ENCODE measurements around the gene PLPP4.

Gene PLPP4

DNA sequence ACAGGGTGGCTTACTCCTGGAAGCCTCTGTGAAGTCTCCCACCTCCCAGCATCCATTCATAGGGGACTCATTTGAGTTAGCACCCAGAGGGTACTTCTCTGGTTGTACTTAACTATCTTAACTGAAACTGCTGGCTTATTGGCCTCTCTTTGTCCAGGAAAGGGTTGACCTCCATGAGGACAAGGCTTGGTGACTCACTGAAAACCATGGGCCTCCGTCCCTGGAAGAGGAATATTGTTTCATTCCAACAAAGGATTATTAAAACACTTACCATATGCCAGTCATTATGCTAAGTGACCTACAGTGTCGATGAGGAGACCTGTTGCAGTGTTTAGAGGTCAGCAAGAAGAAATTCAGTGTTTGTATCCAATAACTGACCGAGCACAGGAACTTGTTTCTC lies 175.9 kb downstream of the PLPP4 start:
- no peak for TF ChIP-seq ZFP3 (CRISPR knock-in tag; IDR thresholded peaks at IDR 0.05)
- TF ChIP-seq ISL1 (CRISPR knock-in tag; IDR thresholded peaks at IDR 0.05) = no peak
- TF ChIP-seq ZFP30 (CRISPR knock-in tag; IDR thresholded peaks at IDR 0.05) = no peak
- TF ChIP-seq TOX (CRISPR knock-in tag; IDR thresholded peaks at IDR 0.05; ENCODE audit: borderline replicate concordance) = no peak
- no peak for TF ChIP-seq OSR1 (CRISPR knock-in tag; IDR thresholded peaks at IDR 0.05)
- no peak for TF ChIP-seq SNAI2 (CRISPR knock-in tag; IDR thresholded peaks at IDR 0.05)
- TF ChIP-seq ARNTL (CRISPR knock-in tag; IDR thresholded peaks at IDR 0.05; ENCODE audit: borderline replicate concordance, low read depth) = no peak
- no peak for TF ChIP-seq CSDC2 (CRISPR knock-in tag; IDR thresholded peaks at IDR 0.05)
- TF ChIP-seq ZC3H10 (CRISPR knock-in tag; IDR thresholded peaks at IDR 0.05) = no peak
- TF ChIP-seq, protein P1, sequence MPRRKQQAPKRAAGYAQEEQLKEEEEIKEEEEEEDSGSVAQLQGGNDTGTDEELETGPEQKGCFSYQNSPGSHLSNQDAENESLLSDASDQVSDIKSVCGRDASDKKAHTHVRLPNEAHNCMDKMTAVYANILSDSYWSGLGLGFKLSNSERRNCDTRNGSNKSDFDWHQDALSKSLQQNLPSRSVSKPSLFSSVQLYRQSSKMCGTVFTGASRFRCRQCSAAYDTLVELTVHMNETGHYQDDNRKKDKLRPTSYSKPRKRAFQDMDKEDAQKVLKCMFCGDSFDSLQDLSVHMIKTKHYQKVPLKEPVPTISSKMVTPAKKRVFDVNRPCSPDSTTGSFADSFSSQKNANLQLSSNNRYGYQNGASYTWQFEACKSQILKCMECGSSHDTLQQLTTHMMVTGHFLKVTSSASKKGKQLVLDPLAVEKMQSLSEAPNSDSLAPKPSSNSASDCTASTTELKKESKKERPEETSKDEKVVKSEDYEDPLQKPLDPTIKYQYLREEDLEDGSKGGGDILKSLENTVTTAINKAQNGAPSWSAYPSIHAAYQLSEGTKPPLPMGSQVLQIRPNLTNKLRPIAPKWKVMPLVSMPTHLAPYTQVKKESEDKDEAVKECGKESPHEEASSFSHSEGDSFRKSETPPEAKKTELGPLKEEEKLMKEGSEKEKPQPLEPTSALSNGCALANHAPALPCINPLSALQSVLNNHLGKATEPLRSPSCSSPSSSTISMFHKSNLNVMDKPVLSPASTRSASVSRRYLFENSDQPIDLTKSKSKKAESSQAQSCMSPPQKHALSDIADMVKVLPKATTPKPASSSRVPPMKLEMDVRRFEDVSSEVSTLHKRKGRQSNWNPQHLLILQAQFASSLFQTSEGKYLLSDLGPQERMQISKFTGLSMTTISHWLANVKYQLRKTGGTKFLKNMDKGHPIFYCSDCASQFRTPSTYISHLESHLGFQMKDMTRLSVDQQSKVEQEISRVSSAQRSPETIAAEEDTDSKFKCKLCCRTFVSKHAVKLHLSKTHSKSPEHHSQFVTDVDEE (CRISPR knock-in tag; IDR thresholded peaks at IDR 0.05) = no peak
- no peak for TF ChIP-seq ZNF8 (CRISPR knock-in tag; IDR thresholded peaks at IDR 0.05)
- TF ChIP-seq ZNF565 (CRISPR knock-in tag; conservative IDR thresholded peaks at IDR 0.05; ENCODE audit: low read depth) = no peak
- TF ChIP-seq, protein P2, sequence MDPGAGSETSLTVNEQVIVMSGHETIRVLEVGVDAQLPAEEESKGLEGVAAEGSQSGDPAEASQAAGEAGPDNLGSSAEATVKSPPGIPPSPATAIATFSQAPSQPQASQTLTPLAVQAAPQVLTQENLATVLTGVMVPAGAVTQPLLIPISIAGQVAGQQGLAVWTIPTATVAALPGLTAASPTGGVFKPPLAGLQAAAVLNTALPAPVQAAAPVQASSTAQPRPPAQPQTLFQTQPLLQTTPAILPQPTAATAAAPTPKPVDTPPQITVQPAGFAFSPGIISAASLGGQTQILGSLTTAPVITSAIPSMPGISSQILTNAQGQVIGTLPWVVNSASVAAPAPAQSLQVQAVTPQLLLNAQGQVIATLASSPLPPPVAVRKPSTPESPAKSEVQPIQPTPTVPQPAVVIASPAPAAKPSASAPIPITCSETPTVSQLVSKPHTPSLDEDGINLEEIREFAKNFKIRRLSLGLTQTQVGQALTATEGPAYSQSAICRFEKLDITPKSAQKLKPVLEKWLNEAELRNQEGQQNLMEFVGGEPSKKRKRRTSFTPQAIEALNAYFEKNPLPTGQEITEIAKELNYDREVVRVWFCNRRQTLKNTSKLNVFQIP (CRISPR knock-in tag; IDR thresholded peaks at IDR 0.05; ENCODE audit: borderline replicate concordance, low read depth) = no peak
- TF ChIP-seq, protein P3, sequence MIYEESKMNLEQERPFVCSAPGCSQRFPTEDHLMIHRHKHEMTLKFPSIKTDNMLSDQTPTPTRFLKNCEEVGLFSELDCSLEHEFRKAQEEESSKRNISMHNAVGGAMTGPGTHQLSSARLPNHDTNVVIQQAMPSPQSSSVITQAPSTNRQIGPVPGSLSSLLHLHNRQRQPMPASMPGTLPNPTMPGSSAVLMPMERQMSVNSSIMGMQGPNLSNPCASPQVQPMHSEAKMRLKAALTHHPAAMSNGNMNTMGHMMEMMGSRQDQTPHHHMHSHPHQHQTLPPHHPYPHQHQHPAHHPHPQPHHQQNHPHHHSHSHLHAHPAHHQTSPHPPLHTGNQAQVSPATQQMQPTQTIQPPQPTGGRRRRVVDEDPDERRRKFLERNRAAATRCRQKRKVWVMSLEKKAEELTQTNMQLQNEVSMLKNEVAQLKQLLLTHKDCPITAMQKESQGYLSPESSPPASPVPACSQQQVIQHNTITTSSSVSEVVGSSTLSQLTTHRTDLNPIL (CRISPR knock-in tag; IDR thresholded peaks at IDR 0.05; ENCODE audit: low read depth) = no peak
- TF ChIP-seq, protein P4, sequence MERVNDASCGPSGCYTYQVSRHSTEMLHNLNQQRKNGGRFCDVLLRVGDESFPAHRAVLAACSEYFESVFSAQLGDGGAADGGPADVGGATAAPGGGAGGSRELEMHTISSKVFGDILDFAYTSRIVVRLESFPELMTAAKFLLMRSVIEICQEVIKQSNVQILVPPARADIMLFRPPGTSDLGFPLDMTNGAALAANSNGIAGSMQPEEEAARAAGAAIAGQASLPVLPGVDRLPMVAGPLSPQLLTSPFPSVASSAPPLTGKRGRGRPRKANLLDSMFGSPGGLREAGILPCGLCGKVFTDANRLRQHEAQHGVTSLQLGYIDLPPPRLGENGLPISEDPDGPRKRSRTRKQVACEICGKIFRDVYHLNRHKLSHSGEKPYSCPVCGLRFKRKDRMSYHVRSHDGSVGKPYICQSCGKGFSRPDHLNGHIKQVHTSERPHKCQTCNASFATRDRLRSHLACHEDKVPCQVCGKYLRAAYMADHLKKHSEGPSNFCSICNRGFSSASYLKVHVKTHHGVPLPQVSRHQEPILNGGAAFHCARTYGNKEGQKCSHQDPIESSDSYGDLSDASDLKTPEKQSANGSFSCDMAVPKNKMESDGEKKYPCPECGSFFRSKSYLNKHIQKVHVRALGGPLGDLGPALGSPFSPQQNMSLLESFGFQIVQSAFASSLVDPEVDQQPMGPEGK (CRISPR knock-in tag; IDR thresholded peaks at IDR 0.05; ENCODE audit: borderline replicate concordance) = no peak
- TF ChIP-seq ZNF70 (CRISPR knock-in tag; IDR thresholded peaks at IDR 0.05) = no peak
- TF ChIP-seq, protein P5, sequence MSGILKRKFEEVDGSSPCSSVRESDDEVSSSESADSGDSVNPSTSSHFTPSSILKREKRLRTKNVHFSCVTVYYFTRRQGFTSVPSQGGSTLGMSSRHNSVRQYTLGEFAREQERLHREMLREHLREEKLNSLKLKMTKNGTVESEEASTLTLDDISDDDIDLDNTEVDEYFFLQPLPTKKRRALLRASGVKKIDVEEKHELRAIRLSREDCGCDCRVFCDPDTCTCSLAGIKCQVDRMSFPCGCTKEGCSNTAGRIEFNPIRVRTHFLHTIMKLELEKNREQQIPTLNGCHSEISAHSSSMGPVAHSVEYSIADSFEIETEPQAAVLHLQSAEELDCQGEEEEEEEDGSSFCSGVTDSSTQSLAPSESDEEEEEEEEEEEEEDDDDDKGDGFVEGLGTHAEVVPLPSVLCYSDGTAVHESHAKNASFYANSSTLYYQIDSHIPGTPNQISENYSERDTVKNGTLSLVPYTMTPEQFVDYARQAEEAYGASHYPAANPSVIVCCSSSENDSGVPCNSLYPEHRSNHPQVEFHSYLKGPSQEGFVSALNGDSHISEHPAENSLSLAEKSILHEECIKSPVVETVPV (CRISPR knock-in tag; IDR thresholded peaks at IDR 0.05) = no peak
- ATAC-seq = no peak

DNA sequence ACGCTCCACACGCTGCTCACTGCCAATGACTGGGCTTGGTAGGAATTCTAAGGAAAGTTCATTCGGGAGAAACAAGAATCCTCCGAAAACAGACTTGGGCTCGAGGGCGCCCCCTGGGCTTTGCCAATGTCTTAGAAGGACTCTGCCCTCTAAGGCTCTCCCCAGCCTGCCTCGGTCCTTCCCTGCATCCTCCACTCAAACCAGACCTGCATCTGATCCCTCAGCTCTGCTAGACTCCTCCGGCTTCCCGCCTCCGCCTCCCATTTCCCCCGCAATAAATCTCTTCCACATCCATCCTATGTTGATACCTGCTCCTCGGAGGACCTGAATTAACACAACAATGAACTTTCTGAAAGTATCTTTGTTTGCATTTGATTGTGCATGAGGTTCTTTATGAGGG lies 177.6 kb downstream of the PLPP4 start:
- ATAC-seq = no peak
- no peak for TF ChIP-seq SNAI2 (CRISPR knock-in tag; IDR thresholded peaks at IDR 0.05)
- TF ChIP-seq TCF4 (CRISPR knock-in tag; IDR thresholded peaks at IDR 0.05; ENCODE audit: borderline replicate concordance) = no peak
- TF ChIP-seq ZFP3 (CRISPR knock-in tag; IDR thresholded peaks at IDR 0.05) = no peak
- TF ChIP-seq PPARA (CRISPR knock-in tag; IDR thresholded peaks at IDR 0.05; ENCODE audit: borderline replicate concordance) = no peak
- no peak for TF ChIP-seq BACH2 (CRISPR knock-in tag; IDR thresholded peaks at IDR 0.05; ENCODE audit: borderline replicate concordance)
- TF ChIP-seq, protein P4 (CRISPR knock-in tag; IDR thresholded peaks at IDR 0.05; ENCODE audit: borderline replicate concordance) = no peak
- TF ChIP-seq ZFP30 (CRISPR knock-in tag; IDR thresholded peaks at IDR 0.05) = no peak

All from SK-N-SH treated with all-trans-retinoic acid at 6 μM for 48 hours (cell line).